ENCODE measurements around the gene C11orf52.

Gene C11orf52

DNA sequence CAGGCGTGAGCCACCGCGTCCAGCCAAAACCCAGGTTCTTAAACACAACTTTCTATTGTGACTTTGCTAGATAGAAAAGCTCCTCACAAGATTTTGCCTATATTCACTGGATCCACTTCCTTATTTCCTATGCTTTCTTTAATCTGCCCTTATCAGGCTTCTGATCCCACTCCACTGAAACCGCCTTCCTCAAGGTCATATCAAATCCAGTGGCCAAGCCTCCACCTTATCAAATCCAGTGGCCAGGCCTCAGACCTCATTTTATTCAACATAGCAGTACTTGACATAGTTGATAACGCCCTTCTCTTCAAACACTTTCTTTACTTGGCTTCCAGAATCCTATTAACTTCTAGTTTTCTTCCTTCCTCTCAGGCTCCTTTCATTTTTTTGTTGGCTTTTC is 48.0 kb downstream of the C11orf52 start:
- no peak for DNase-seq (ENCODE audit: low spot score)
- TF ChIP-seq, protein P1, sequence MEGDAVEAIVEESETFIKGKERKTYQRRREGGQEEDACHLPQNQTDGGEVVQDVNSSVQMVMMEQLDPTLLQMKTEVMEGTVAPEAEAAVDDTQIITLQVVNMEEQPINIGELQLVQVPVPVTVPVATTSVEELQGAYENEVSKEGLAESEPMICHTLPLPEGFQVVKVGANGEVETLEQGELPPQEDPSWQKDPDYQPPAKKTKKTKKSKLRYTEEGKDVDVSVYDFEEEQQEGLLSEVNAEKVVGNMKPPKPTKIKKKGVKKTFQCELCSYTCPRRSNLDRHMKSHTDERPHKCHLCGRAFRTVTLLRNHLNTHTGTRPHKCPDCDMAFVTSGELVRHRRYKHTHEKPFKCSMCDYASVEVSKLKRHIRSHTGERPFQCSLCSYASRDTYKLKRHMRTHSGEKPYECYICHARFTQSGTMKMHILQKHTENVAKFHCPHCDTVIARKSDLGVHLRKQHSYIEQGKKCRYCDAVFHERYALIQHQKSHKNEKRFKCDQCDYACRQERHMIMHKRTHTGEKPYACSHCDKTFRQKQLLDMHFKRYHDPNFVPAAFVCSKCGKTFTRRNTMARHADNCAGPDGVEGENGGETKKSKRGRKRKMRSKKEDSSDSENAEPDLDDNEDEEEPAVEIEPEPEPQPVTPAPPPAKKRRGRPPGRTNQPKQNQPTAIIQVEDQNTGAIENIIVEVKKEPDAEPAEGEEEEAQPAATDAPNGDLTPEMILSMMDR (IDR thresholded peaks at IDR 0.05; ENCODE audit: extremely low read depth, insufficient read depth, missing control alignments), result no peak
- in situ Hi-C loops (cut with MboI; ENCODE audit: low pct_unique_long_range_greater_than_20kb, low sequenced_read_pairs, unreplicated experiment), result no loop called here

DNA sequence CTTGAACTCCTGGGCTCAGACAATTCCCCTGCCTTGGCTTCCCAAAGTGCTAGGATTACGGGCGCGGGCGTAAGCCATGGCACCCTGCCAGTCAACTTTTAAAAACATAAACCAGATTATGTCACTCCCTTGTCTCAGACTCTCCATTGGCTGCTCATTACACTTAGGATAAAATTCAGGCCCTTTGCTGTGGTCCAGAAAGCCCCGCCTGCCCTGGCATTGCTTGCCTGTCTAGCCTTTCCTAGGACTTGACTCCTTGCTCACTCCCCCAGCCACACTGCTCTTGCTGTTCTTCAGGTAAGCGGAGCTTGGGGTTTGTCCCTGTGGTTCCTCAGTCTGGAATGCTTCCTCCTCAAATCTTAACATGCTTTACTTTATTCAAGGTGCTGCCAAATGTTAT is 48.9 kb downstream of the C11orf52 start:
- in situ Hi-C loops (cut with MboI; ENCODE audit: low pct_unique_long_range_greater_than_20kb, low sequenced_read_pairs, unreplicated experiment), result no loop called here
- DNase-seq (ENCODE audit: low spot score), result no peak
- TF ChIP-seq, protein P1 (IDR thresholded peaks at IDR 0.05; ENCODE audit: extremely low read depth, insufficient read depth, missing control alignments), result no peak

DNA sequence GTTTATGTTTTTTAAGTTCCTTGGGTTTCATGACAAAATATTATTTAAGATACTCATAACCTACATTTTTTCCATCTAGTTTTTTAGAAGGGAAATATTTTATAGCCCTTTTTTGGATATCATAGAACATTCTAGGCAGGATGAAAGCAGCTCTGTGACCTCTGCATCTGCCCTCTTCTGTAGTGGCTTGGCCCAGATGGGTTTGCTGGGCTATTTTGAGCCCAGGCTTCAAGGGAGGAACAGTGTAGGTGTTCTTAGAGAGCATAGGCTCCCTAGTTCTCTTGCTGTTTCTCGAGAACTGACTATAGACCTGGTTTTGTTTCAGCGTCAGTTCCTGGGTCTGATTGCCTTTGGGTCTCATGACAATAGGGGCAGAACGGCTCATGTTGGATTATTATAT is 50.6 kb downstream of the C11orf52 start:
- no peak for DNase-seq (ENCODE audit: low spot score)
- in situ Hi-C loops (cut with MboI; ENCODE audit: low pct_unique_long_range_greater_than_20kb, low sequenced_read_pairs, unreplicated experiment), result no loop called here
- TF ChIP-seq, protein P1 (IDR thresholded peaks at IDR 0.05; ENCODE audit: extremely low read depth, insufficient read depth, missing control alignments), result no peak

DNA sequence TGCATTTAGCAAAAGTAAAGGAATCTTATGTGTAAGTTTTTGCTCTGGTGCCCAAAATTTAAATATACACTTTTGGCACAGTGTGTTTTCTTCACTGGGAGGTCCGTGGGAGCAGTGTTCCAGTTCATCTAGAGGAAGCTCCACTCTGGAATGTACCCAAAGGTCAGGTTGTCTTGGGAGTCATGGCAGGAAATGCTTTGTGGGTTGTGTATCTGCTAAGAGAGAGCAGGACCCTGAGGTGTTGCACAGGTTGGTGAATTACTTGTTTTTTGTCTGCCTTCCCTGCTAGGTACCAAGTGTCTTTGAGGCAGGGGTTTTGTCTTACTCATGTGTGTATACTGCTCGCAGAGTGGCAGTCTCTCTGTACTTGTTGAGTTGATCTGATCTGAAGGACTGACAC is 55.7 kb downstream of the C11orf52 start:
- in situ Hi-C loops (cut with MboI; ENCODE audit: low pct_unique_long_range_greater_than_20kb, low sequenced_read_pairs, unreplicated experiment), result loop anchor here (5.0 kb wide), 1 partner anchor 37 kb away; the partner anchor contains the start of gene DIXDC1
- TF ChIP-seq, protein P1 (IDR thresholded peaks at IDR 0.05; ENCODE audit: extremely low read depth, insufficient read depth, missing control alignments), result no peak

DNA sequence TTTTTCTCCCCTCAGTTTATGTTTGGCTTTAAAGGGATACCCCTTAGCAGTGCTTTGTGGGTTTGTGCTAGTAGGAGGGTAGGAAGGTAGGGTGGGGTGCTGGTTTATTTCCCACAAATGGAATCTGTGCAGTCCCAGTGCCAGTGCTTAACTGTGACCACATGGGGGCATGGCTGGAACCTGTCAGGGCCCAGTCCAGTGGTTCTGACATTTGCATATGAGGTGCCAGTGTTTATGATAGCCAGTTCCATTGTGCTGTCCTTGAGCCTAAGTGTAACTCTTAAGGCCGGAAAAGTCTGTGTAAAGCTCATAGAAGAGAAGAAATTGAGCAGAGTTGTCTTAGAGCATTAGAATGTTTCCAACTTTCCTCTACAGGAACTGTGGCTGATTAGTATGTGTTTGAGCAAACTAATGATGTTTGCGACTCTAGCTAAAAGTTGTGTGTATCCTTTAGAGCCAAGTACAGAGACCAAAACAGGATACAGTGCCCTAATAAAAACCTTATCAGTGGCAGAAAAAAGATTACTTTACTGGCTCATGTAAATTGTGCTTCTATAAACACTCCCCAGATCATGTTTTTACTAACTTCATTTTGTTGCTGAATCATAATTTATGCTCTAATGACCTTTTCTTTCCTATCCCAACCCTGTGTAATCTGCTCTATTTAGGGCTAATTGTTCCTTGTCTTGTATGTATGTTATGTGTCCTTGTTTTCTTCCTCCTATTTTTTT is 56.5 kb downstream of the C11orf52 start:
- TF ChIP-seq, protein P1 (IDR thresholded peaks at IDR 0.05; ENCODE audit: extremely low read depth, insufficient read depth, missing control alignments), result no peak
- in situ Hi-C loops (cut with MboI; ENCODE audit: low pct_unique_long_range_greater_than_20kb, low sequenced_read_pairs, unreplicated experiment), result no loop called here
- DNase-seq (ENCODE audit: low spot score), result no peak

More for the DNA sequence above, 55.7 kb downstream of the C11orf52 start:
- no peak for DNase-seq (ENCODE audit: low spot score)

DNA sequence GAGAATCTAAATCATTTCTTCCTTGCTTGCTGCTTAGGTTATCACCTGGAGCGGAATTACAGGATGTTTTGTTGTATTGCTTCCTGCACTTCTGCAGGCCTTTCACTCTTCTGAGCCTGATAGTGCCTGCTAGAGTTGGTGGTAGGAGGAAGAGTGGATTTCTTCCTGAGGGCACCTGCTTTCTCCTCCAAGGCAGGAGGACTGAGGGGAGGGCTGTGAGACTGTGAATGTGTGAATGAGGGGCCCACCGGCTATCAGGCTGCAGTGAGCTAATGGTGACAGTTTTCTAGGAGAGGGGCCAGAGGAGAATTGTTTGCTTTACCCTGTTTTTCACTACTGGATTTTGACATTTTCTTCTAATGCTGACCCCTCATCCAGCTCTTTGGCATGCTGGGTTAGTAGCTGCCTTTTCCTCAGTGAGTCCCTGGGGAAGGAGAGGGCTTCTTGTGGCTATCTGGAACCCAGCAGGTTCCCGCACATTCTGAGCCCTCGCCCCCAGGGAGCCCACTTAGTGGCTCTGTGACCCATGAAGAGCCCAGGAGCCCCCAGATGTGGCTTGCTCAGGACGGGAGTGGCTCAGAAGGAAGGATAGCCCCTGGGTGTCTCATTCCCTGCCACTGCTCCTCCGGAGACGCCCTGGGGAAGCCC is 57.5 kb downstream of the C11orf52 start:
- TF ChIP-seq, protein P1 (IDR thresholded peaks at IDR 0.05; ENCODE audit: extremely low read depth, insufficient read depth, missing control alignments), result no peak
- in situ Hi-C loops (cut with MboI; ENCODE audit: low pct_unique_long_range_greater_than_20kb, low sequenced_read_pairs, unreplicated experiment), result no loop called here

More for the DNA sequence above, 57.5 kb downstream of the C11orf52 start:
- no peak for DNase-seq (ENCODE audit: low spot score)
